B cell (primary cell): ENCODE measurements around the gene PGK1. TPM values are rescaled to one million over a fixed set of nuclear protein-coding genes. Genes with fewer than 3 reads are reported as not detected.
"Not testable (repeated sequence)": the region's sequence is repeated elsewhere in the genome, so short reads cannot be mapped to it uniquely, and the experiment has no call there.

Experiments used
- ATAC-seq: fragments of 200-7000 bp; cut with Tn5 transposase; one replicate; pipeline ENCODE4 v1.10.0; 2021; ENCODE audit warnings: low read depth, mild to moderate bottlenecking, moderate number of reproducible peaks, moderate library complexity
- CTCF ChIA-PET: fragments of 350-600 bp; sonication (Branson Sonifier 250); formaldehyde crosslinking; loops from one replicate; lab custom pipeline; 2021; ENCODE audit warnings: antibody characterized with exemption, inconsistent platforms; lab: Charles Lee
- POLR2A ChIA-PET: fragments of 350-600 bp; sonication (Branson Sonifier 250); formaldehyde crosslinking; loops from one replicate; lab custom pipeline; 2021; ENCODE audit warnings: antibody characterized with exemption; lab: Charles Lee
- DNase-seq: peaks from one replicate; pipeline ENCODE4 v3.0.0; 2013
- H2AFZ ChIP-seq: 2 replicates; pipeline ENCODE4 v1.6.1; 2012; ENCODE audit warnings: mild to moderate bottlenecking, low read depth, low read length; ENCODE audit not compliant: insufficient read depth, poor library complexity, severe bottlenecking
- H3K27ac ChIP-seq, 2 donors: 1 replicate in 1 of 2; 2 replicates in 1 of 2; pipeline ENCODE4 v1.5.1; 2012 to 2013; ENCODE audit warnings: low read length in 2 of 2, mild to moderate bottlenecking in 2 of 2, moderate library complexity in 1 of 2
- H3K27me3 ChIP-seq, 4 experiments: fragments of 200-600 bp in 1 of 4; sonication (generic) in 1 of 4; replicated peaks in 1 of 4; 1 replicate in 2 of 4; 2 replicates in 2 of 4; pipeline versions ENCODE4 v1.6.1 to v1.7.0; 2013 to 2016; ENCODE audit warnings: low read length in 3 of 4, mild to moderate bottlenecking in 2 of 4, mixed read lengths in 1 of 4, moderate library complexity in 1 of 4; ENCODE audit not compliant: insufficient read depth in 4 of 4, control insufficient read depth in 3 of 4; ENCODE audit errors: control extremely low read depth in 1 of 4
- H3K36me3 ChIP-seq, 2 experiments: replicated peaks in 1 of 2; 1 replicate in 1 of 2; 2 replicates in 1 of 2; pipeline versions ENCODE4 v1.6.1 to v1.7.1; 2013; ENCODE audit warnings: low read length in 1 of 2; ENCODE audit not compliant: insufficient read depth in 2 of 2, control insufficient read depth in 1 of 2; ENCODE audit errors: control extremely low read depth in 1 of 2, extremely low read depth in 1 of 2
- H3K4me1 ChIP-seq, 2 donors: fragments of 200-600 bp in 1 of 2; sonication (generic) in 1 of 2; 1 replicate in 1 of 2; 2 replicates in 1 of 2; pipeline versions ENCODE4 v1.5.1 to v1.6.1; 2013 to 2017; ENCODE audit warnings: low read length in 2 of 2; ENCODE audit not compliant: control insufficient read depth in 2 of 2, insufficient read depth in 2 of 2
- H3K4me2 ChIP-seq: replicated peaks from 2 replicates; pipeline ENCODE3; 2012; ENCODE audit warnings: mild to moderate bottlenecking, low read depth, low read length; ENCODE audit not compliant: poor library complexity, severe bottlenecking
- H3K4me3 ChIP-seq, 5 experiments: fragments of 200-600 bp in 1 of 5; sonication (generic) in 1 of 5; 1 replicate in 3 of 5; 2 replicates in 2 of 5; pipeline versions ENCODE4 v1.5.1 to v1.7.0; 2011 to 2016; ENCODE audit warnings: low read length in 4 of 5, mild to moderate bottlenecking in 4 of 5, low read depth in 2 of 5, control low read depth in 1 of 5, moderate library complexity in 1 of 5; ENCODE audit not compliant: insufficient read depth in 1 of 5; ENCODE audit errors: control extremely low read depth in 1 of 5, extremely low read depth in 1 of 5
- H3K79me2 ChIP-seq: fragments of 200-600 bp; sonication (generic); one replicate; pipeline ENCODE4 v1.6.0; 2016; ENCODE audit warnings: low read length; ENCODE audit not compliant: control insufficient read depth, insufficient read depth
- H3K9ac ChIP-seq: fragments of 200-600 bp; sonication (generic); 2 replicates; pipeline ENCODE4 v1.6.1; 2017; ENCODE audit warnings: mild to moderate bottlenecking, low read length, moderate library complexity
- H3K9me3 ChIP-seq, 3 donors: one replicate each; pipeline versions ENCODE4 v1.6.1 to v1.7.1; 2013; ENCODE audit warnings: low read length in 2 of 3; ENCODE audit not compliant: control insufficient read depth in 2 of 3, insufficient read depth in 1 of 3; ENCODE audit errors: control extremely low read depth in 1 of 3
- H4K20me1 ChIP-seq: 2 replicates; pipeline ENCODE4 v1.6.0; 2012; ENCODE audit warnings: mild to moderate bottlenecking, low read length; ENCODE audit not compliant: insufficient read depth, control insufficient read depth, poor library complexity, severe bottlenecking
- H3K27ac Mint-ChIP-seq: one replicate; pipeline ENCODE4 v1.8.0; 2021; ENCODE audit warnings: mixed read lengths
- H3K27me3 Mint-ChIP-seq: one replicate; pipeline ENCODE4 v1.8.0; 2021; ENCODE audit warnings: mixed read lengths
- H3K4me1 Mint-ChIP-seq: one replicate; pipeline ENCODE4 v1.8.0; 2021; ENCODE audit warnings: mixed read lengths
- H3K4me3 Mint-ChIP-seq: one replicate; pipeline ENCODE4 v1.8.0; 2021; ENCODE audit warnings: mixed read lengths
- H3K9me3 Mint-ChIP-seq: one replicate; pipeline ENCODE4 v1.8.0; 2022; ENCODE audit warnings: mixed read lengths; ENCODE audit not compliant: insufficient read depth
- CTCF ChIP-seq: fragments of 200-600 bp; IDR thresholded peaks from one replicate; pipeline ENCODE4 v1.8.0; 2022; ENCODE audit warnings: antibody characterized with exemption, mild to moderate bottlenecking
- EZH2 ChIP-seq: IDR thresholded peaks from 2 replicates; pipeline ENCODE4 v1.6.1; 2012; ENCODE audit warnings: borderline replicate concordance, low read depth, mild to moderate bottlenecking, moderate library complexity, low read length; ENCODE audit not compliant: insufficient read depth, poor library complexity, severe bottlenecking
- WGBS: methylation state at CpG from one replicate; pipeline ENCODE4 v1.1.5; 2013; ENCODE audit warnings: missing lambda C conversion rate; ENCODE audit not compliant: insufficient coverage; 5-methylcytosine and 5-hydroxymethylcytosine counted together
- intact Hi-C: fragments of 100-400 bp; cut with micrococcal nuclease; formaldehyde crosslinking; loops from one replicate; pipeline ENCODE4 v1.10.0; 2022
- polyA plus RNA-seq: library from polyadenylated mRNA; depleted of rRNA; stranded (reverse); fragments of >200 nt; gene quantifications from 2 replicates; pipeline ENCODE4 v1.2.3, GENCODE V29; 2012
- total RNA-seq, 2 donors: library from RNA; stranded (reverse); fragments of 120-200 nt in 1 of 2; gene quantifications; 1 replicate in 1 of 2; 2 replicates in 1 of 2; pipeline versions ENCODE4 v1.2.3 to v1.2.4, GENCODE V29; 2013 to 2022

Gene PGK1
- total and polyA plus RNA-seq, 2 donors (not counting 1 experiment from before 2014, with no cell fraction given), result 83.7 to 162 TPM

GRCh38 chrX:78125148-78125547 lies 21.1 kb downstream of the PGK1 start:
- intact Hi-C loops, result no loop called here
- H2AFZ ChIP-seq, result no peak overlapping the region
- no CpG with 5 or more reads among the region's 1 CpG for WGBS
- no peaks in the 10 kb centered on the region for H3K4me1 ChIP-seq
- ATAC-seq (no peak), DNase-seq (no peak)
- H3K27ac ChIP-seq, result no peak overlapping the region
- no peak overlapping the region for H3K9ac ChIP-seq
- no peaks in the 10 kb centered on the region for H3K27me3 ChIP-seq
- CTCF ChIA-PET, result interaction anchor here (0.8 to 1.5 kb wide), 4 partner anchors 23 to 957 kb away, joined by 3 read pairs; no protein-coding TSS in a partner anchor
- H3K4me3 ChIP-seq, result no peak overlapping the region
- peaks cover 0 to 56% of the 10 kb centered on the region in 2 experiments for H3K36me3 ChIP-seq
- H3K27ac Mint-ChIP-seq, result no peak overlapping the region
- H3K4me3 Mint-ChIP-seq, result no peak overlapping the region
- no peaks in the 10 kb centered on the region for H4K20me1 ChIP-seq
- H3K27me3 Mint-ChIP-seq, result no peaks in the 10 kb centered on the region
- H3K4me2 ChIP-seq, result no peak overlapping the region
- H3K9me3 ChIP-seq, result no peaks in the 10 kb centered on the region
- POLR2A ChIA-PET, result no interaction called here
- no peaks in the 10 kb centered on the region for H3K79me2 ChIP-seq
- no peaks in the 10 kb centered on the region for H3K4me1 Mint-ChIP-seq
- H3K9me3 Mint-ChIP-seq, result no peaks in the 10 kb centered on the region
- TF ChIP-seq EZH2 (no peak), CTCF (no peak)

GRCh38 chrX:78125781-78126180 lies 21.7 kb downstream of the PGK1 start:
- H3K27ac Mint-ChIP-seq, H3K27me3 Mint-ChIP-seq, H3K4me2 ChIP-seq, H4K20me1 ChIP-seq, H3K79me2 ChIP-seq, H3K4me3 Mint-ChIP-seq, intact Hi-C loops, H3K9me3 Mint-ChIP-seq, H3K9ac ChIP-seq, H3K4me1 Mint-ChIP-seq, H2AFZ ChIP-seq, H3K27ac ChIP-seq, DNase-seq, H3K4me3 ChIP-seq, ATAC-seq, POLR2A ChIA-PET, H3K27me3 ChIP-seq, H3K9me3 ChIP-seq, H3K4me1 ChIP-seq: not testable (repeated sequence)
- H3K36me3 ChIP-seq, result peaks cover 0 to 50% of the 10 kb centered on the region in 2 experiments
- CTCF ChIA-PET, result interaction anchor here (0.5 to 1.5 kb wide), 2 partner anchors 75 to 956 kb away, joined by 3 to 5 read pairs; no protein-coding TSS in a partner anchor
